Esophagus muscularis mucosa (tissue), 3 donors: ENCODE measurements around the gene TMEM234.

Experiments used
- EP300 ChIP-seq: sonication (generic); formaldehyde crosslinking; IDR thresholded peaks from one replicate; pipeline ENCODE4 v1.6.1; 2017; ENCODE audit warnings: antibody characterized with exemption
- TF ChIP-seq, protein P1 (sequence below), 3 experiments: fragments of 200-600 bp in 2 of 3; fragments of 450-650 bp in 1 of 3; sonication (generic) in 2 of 3; IDR thresholded peaks; one replicate each; pipeline ENCODE4 v1.5.1; 2017 to 2019; ENCODE audit warnings: antibody characterized with exemption in 3 of 3, mild to moderate bottlenecking in 2 of 3, moderate library complexity in 1 of 3

DNA sequence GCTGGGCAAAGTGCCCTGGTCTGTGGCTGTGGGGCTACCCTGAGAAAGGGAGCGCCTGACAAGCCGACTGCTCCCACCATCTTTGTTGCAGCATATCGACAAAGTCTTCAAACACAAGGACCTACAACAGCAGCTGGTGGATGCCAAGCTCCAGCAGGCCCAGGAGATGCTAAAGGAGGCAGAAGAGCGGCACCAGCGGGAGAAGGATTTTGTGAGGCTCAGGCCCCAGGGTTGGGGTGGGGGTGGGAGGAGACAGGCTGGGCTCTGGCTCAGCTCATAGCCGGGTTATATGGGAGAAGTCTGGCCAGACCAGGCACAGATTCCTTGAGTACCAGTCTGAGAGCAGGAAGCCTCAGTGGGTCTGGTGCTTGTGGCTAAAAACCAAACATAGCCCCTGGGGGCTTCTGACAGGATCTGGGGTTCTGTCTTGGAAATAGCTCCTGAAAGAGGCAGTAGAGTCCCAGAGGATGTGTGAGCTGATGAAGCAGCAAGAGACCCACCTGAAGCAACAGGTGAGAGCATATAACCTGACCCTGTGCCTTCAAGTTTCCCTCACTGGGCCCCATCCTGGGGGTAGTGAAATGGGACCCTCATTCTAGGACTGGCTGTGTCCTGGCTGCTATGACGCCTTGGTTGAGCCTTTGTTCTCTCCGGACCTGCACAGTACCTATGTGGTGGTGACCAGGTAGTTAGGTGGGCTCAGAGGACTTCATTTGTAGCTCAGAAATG lies 29.8 kb downstream of the TMEM234 start:
- TF ChIP-seq, protein P1, sequence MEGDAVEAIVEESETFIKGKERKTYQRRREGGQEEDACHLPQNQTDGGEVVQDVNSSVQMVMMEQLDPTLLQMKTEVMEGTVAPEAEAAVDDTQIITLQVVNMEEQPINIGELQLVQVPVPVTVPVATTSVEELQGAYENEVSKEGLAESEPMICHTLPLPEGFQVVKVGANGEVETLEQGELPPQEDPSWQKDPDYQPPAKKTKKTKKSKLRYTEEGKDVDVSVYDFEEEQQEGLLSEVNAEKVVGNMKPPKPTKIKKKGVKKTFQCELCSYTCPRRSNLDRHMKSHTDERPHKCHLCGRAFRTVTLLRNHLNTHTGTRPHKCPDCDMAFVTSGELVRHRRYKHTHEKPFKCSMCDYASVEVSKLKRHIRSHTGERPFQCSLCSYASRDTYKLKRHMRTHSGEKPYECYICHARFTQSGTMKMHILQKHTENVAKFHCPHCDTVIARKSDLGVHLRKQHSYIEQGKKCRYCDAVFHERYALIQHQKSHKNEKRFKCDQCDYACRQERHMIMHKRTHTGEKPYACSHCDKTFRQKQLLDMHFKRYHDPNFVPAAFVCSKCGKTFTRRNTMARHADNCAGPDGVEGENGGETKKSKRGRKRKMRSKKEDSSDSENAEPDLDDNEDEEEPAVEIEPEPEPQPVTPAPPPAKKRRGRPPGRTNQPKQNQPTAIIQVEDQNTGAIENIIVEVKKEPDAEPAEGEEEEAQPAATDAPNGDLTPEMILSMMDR (IDR thresholded peaks at IDR 0.05) = no peak
- TF ChIP-seq EP300 = no peak
